Mesendoderm (in vitro differentiated cells): ENCODE data around the gene GRB14.

Experiments used
- DNase-seq: peaks from one replicate; pipeline ENCODE4 v3.0.0; 2013
- H2AK5ac ChIP-seq: 2 replicates; pipeline ENCODE4 v1.6.1; 2013; ENCODE audit warnings: low read length, inconsistent platforms
- H2BK120ac ChIP-seq: 2 replicates; pipeline ENCODE4 v1.6.1; 2013; ENCODE audit warnings: low read depth, mild to moderate bottlenecking, low read length, moderate library complexity, mixed read lengths
- H2BK15ac ChIP-seq: replicated peaks from 2 replicates; pipeline ENCODE4 v1.6.1; 2013; ENCODE audit warnings: low read depth, mild to moderate bottlenecking, moderate library complexity
- H2BK5ac ChIP-seq: 2 replicates; pipeline ENCODE4 v1.6.1; 2013; ENCODE audit warnings: low read length, inconsistent platforms
- H3K18ac ChIP-seq: 2 replicates; pipeline ENCODE4 v1.6.1; 2013; ENCODE audit warnings: mild to moderate bottlenecking, low read length, mixed read lengths
- H3K23ac ChIP-seq: one replicate; pipeline ENCODE4 v1.6.1; 2013; ENCODE audit warnings: low read length
- H3K27ac ChIP-seq: 2 replicates; pipeline ENCODE4 v1.5.1; 2013; ENCODE audit warnings: low read depth, mild to moderate bottlenecking, inconsistent platforms, low read length, moderate library complexity
- H3K27me3 ChIP-seq: 2 replicates; pipeline ENCODE4 v1.6.1; 2013; ENCODE audit warnings: low read length, control low read depth, mild to moderate bottlenecking, inconsistent platforms; ENCODE audit not compliant: insufficient read depth, poor library complexity
- H3K36me3 ChIP-seq: 2 replicates; pipeline ENCODE4 v1.6.1; 2013; ENCODE audit warnings: low read length, inconsistent platforms; ENCODE audit not compliant: control insufficient read depth, insufficient read depth
- H3K4ac ChIP-seq: one replicate; pipeline ENCODE4 v1.6.1; 2013; ENCODE audit warnings: low read depth, mild to moderate bottlenecking, low read length, moderate library complexity
- H3K4me1 ChIP-seq: 2 replicates; pipeline ENCODE4 v1.6.1; 2013; ENCODE audit warnings: low read depth, low read length, inconsistent platforms; ENCODE audit not compliant: control insufficient read depth
- H3K4me2 ChIP-seq: 2 replicates; pipeline ENCODE4 v1.6.1; 2013; ENCODE audit warnings: low read length
- H3K4me3 ChIP-seq: 2 replicates; pipeline ENCODE4 v1.5.1; 2013; ENCODE audit warnings: mild to moderate bottlenecking, low read length
- H3K56ac ChIP-seq: one replicate; pipeline ENCODE4 v1.6.1; 2013; ENCODE audit warnings: low read length
- H3K79me1 ChIP-seq: 2 replicates; pipeline ENCODE4 v1.6.1; 2013; ENCODE audit warnings: low read length, inconsistent platforms
- H3K79me2 ChIP-seq: 2 replicates; pipeline ENCODE4 v1.6.1; 2013; ENCODE audit warnings: mild to moderate bottlenecking, low read length; ENCODE audit not compliant: control insufficient read depth, insufficient read depth
- H3K9ac ChIP-seq: 2 replicates; pipeline ENCODE4 v1.6.1; 2013; ENCODE audit warnings: low read length, inconsistent platforms
- H4K5ac ChIP-seq: one replicate; pipeline ENCODE4 v1.6.1; 2013; ENCODE audit warnings: low read length
- H4K8ac ChIP-seq: one replicate; pipeline ENCODE4 v1.6.1; 2013; ENCODE audit warnings: low read depth, mild to moderate bottlenecking, control low read depth, low read length, moderate library complexity
- WGBS: extraction: QIAGEN DNeasy Blood & Tissue Kit; methylation state at CpG from one replicate; pipeline ENCODE4 v1.1.7; 2013; ENCODE audit warnings: low lambda C conversion rate, missing lambda C conversion rate; ENCODE audit not compliant: insufficient coverage; ENCODE audit errors: extremely low coverage; 5-methylcytosine and 5-hydroxymethylcytosine counted together

The GRB14 gene

GRCh38 chr2:164458792-164459191 is 162.5 kb downstream of the GRB14 start:
- Histone ChIP-seq H3K27ac (no peak overlapping the region), H2BK120ac (no peak overlapping the region), H3K18ac (no peak overlapping the region), H3K4ac (no peak overlapping the region), H4K5ac (no peak overlapping the region), H3K36me3 (no peaks in the 10 kb centered on the region), H3K4me3 (no peak overlapping the region), H3K27me3 (no peaks in the 10 kb centered on the region), H3K4me1 (no peaks in the 10 kb centered on the region), H2BK15ac (no peak overlapping the region), H3K4me2 (no peak overlapping the region), H3K9ac (no peak overlapping the region), H2AK5ac (no peak overlapping the region), H3K23ac (no peak overlapping the region), H4K8ac (no peak overlapping the region), H3K79me1 (no peaks in the 10 kb centered on the region), H3K56ac (no peak overlapping the region), H2BK5ac (no peak overlapping the region), H3K79me2 (no peaks in the 10 kb centered on the region)
- WGBS = no CpG with 5 or more reads among the region's 2 CpGs
- DNase-seq = peak; percentile 43

- H4K5ac ChIP-seq = no peak overlapping the region
- no peak overlapping the region for H2AK5ac ChIP-seq
- H2BK15ac ChIP-seq = no peak overlapping the region
- H3K79me1 ChIP-seq = no peaks in the 10 kb centered on the region
- H3K4ac ChIP-seq = no peak overlapping the region
- no peaks in the 10 kb centered on the region for H3K36me3 ChIP-seq
- no peaks in the 10 kb centered on the region for H3K4me1 ChIP-seq
- no peak overlapping the region for H3K56ac ChIP-seq
- no CpG with 5 or more reads among the region's 1 CpG for WGBS
- no peak overlapping the region for H2BK5ac ChIP-seq
- H2BK120ac ChIP-seq = no peak overlapping the region
- H3K9ac ChIP-seq = no peak overlapping the region
- no peaks in the 10 kb centered on the region for H3K79me2 ChIP-seq
- no peak overlapping the region for H3K4me3 ChIP-seq
- no peak overlapping the region for H4K8ac ChIP-seq
- no peak overlapping the region for H3K27ac ChIP-seq
- no peak overlapping the region for H3K4me2 ChIP-seq
- no peaks in the 10 kb centered on the region for H3K27me3 ChIP-seq
- no peak overlapping the region for H3K18ac ChIP-seq
- DNase-seq = no peak
- no peak overlapping the region for H3K23ac ChIP-seq
Observed at GRCh38 chr2:164457271-164457670, 164.0 kb downstream of the GRB14 start.

DNA sequence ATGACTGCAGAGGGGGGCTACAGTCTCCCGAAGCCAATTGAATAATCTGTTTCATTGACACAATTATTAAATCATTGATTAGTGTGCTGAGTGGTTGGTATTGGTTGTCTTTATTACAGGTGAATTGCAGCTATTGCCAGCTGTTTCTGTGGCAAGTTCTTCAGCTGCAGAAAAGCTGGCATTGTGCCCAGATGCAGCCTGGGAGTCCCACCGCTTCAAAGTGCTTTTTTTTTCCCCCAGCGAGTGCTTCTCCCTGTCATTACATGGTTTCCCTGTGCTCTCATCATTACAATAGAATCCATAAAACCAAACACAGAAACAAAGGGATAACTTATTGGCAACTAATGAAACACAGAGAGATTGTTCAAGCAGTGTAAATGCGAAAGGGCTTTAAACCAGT is 164.7 kb downstream of the GRB14 start:
- Histone ChIP-seq H3K9ac (no peak overlapping the region), H3K79me2 (no peaks in the 10 kb centered on the region), H3K56ac (no peak overlapping the region), H3K27me3 (no peaks in the 10 kb centered on the region), H2BK120ac (no peak overlapping the region), H3K36me3 (no peaks in the 10 kb centered on the region), H3K27ac (no peak overlapping the region), H3K23ac (no peak overlapping the region), H3K4ac (no peak overlapping the region), H2BK5ac (no peak overlapping the region), H3K4me3 (no peak overlapping the region), H2AK5ac (no peak overlapping the region), H4K5ac (no peak overlapping the region), H3K79me1 (no peaks in the 10 kb centered on the region), H3K18ac (no peak overlapping the region), H3K4me1 (no peaks in the 10 kb centered on the region), H3K4me2 (no peak overlapping the region), H2BK15ac (no peak overlapping the region), H4K8ac (no peak overlapping the region)
- no CpG with 5 or more reads among the region's 4 CpGs for WGBS
- no peak for DNase-seq

DNA sequence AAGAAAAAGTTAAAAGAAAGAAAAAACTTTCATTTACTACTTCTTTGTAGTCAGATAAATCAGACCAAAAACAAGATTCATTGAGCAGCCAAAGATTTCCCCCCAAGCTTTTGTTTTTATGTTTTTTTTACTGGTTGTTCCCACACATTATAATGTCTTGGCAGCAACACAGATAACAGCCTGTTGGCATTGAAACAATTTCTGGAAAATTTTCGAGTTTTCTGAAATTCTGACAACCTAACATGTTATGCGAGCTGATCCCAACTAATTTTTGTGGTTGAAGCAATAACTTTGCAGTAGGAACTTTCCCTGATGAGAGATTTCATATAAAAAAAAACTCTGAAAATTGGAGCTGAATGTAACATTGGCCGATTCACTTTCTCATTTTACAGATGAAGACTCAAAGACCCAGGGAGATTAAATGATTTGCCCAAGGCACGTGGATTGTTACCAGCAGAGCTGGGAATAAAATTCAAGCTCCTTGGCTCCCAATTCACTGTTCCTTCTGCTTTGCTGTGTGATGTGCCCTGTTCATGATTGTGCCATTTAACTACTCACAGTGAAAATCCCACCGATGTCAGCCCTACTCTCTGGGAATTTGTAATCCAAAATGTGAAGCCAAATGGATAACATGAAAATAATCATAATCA is 167.5 kb downstream of the GRB14 start:
- Histone ChIP-seq H3K4me2 (no peak overlapping the region), H2BK5ac (no peak overlapping the region), H3K27ac (no peak overlapping the region), H3K56ac (no peak overlapping the region), H3K9ac (no peak overlapping the region), H3K4me3 (no peak overlapping the region), H3K79me2 (no peaks in the 10 kb centered on the region), H3K4ac (no peak overlapping the region), H3K27me3 (no peaks in the 10 kb centered on the region), H4K5ac (no peak overlapping the region), H2BK120ac (no peak overlapping the region), H4K8ac (no peak overlapping the region), H3K4me1 (no peaks in the 10 kb centered on the region), H3K36me3 (no peaks in the 10 kb centered on the region), H2AK5ac (no peak overlapping the region), H2BK15ac (no peak overlapping the region), H3K23ac (no peak overlapping the region), H3K18ac (no peak overlapping the region), H3K79me1 (no peaks in the 10 kb centered on the region)
- no CpG with 5 or more reads among the region's 5 CpGs for WGBS
- DNase-seq = no peak

DNA sequence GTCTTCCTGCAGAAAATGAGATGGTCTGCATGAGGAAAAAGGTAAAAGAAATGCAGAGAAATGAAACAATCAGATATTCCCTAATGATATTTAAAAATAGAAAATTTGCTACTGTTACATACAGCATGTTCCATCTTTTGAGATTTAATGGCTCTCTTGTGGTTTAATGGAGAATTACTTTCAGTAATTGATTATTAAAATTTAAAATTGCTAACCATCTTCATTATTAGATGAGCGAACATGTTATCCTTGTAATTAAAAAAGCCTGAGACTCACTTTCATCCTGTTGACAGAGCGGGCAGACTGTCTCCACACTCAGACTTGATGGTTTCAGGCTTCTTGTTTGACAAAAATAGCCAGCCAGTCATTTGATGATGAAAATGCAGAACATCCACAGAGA is 171.0 kb downstream of the GRB14 start:
- no peak overlapping the region for H2AK5ac ChIP-seq

DNA sequence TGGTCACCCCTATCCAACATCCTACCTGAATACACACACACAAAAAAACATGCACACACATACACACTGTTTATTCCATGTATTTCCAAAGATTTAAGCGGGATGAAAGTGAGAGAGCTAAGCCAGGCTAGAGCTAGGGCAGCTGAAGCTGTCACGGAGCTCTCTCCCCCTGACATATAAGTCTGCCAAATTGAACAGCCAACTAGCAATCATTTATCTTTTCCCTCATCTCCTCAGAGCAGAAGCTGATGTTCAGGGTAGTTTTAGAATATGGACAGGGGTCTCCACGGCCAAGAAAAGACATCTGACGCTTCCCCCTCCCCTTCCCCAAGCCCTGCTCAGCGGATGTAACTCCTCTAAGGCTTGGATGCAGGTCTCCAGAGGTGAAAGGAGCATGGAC is 171.6 kb downstream of the GRB14 start:
- Histone ChIP-seq H3K23ac (no peak overlapping the region), H3K27ac (no peak overlapping the region), H3K27me3 (no peaks in the 10 kb centered on the region), H3K4ac (no peak overlapping the region), H2BK15ac (no peak overlapping the region), H3K79me1 (no peaks in the 10 kb centered on the region), H3K4me3 (no peak overlapping the region), H3K79me2 (no peaks in the 10 kb centered on the region), H4K8ac (no peak overlapping the region), H3K18ac (no peak overlapping the region), H4K5ac (no peak overlapping the region), H3K9ac (no peak overlapping the region), H3K4me2 (no peak overlapping the region), H2BK120ac (no peak overlapping the region), H3K36me3 (no peaks in the 10 kb centered on the region), H2AK5ac (no peak overlapping the region), H2BK5ac (no peak overlapping the region), H3K56ac (no peak overlapping the region), H3K4me1 (peaks cover 2% of the 10 kb centered on the region)
- WGBS = no CpG with 5 or more reads among the region's 5 CpGs
- DNase-seq = no peak

More for the DNA sequence above, 171.0 kb downstream of the GRB14 start:
- peaks cover 2% of the 10 kb centered on the region for H3K4me1 ChIP-seq
- H3K9ac ChIP-seq = no peak overlapping the region
- no peak overlapping the region for H3K56ac ChIP-seq
- no peaks in the 10 kb centered on the region for H3K27me3 ChIP-seq
- H2BK120ac ChIP-seq = no peak overlapping the region
- no peak overlapping the region for H4K8ac ChIP-seq
- H3K23ac ChIP-seq = no peak overlapping the region
- DNase-seq = no peak
- H3K4me3 ChIP-seq = no peak overlapping the region
- H4K5ac ChIP-seq = no peak overlapping the region
- H3K27ac ChIP-seq = no peak overlapping the region
- H3K4ac ChIP-seq = no peak overlapping the region
- H3K36me3 ChIP-seq = no peaks in the 10 kb centered on the region
- no peaks in the 10 kb centered on the region for H3K79me1 ChIP-seq
- no peaks in the 10 kb centered on the region for H3K79me2 ChIP-seq
- no peak overlapping the region for H3K4me2 ChIP-seq
- no peak overlapping the region for H2BK15ac ChIP-seq
- H3K18ac ChIP-seq = no peak overlapping the region
- no peak overlapping the region for H2BK5ac ChIP-seq
- WGBS = no CpG with 5 or more reads among the region's 2 CpGs
